Measurements from ENCODE around the gene TOX2.

DNA sequence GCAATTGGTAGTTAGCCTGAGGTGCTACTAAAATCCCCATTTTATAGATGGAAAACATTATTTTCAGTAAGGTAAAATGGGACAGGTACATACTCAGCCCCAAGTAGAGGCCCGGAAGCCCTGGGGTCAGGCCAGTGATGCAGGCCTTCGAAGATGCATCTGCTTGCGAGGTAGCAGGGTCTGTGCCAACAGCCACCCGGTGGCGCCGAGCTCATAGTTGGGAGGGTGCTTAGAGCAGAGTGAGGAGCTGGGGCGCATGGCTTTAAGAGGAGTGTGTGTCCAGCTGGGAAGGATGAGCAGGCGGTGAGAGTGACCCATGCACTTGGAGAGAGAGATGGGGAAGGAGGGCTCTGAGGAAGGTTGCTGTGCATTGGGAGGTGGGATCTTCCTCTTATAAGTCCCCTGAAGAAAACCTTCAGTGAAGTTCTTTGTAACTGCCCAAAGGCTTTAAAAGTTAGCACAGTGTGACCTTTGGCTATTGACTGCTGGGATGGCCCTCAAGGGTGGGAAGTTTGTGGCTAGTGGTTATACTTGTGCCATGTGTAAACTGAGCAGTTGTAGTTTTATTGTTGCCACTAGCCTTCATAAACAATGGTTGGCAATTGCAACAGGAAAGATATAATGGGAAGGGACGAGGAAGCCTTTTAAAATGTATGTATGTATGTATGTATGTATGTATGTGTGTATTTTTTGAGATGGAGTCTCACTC is 71.1 kb downstream of the TOX2 start:
- TF ChIP-seq GATA3 (IDR thresholded peaks at IDR 0.05; ENCODE audit: low read depth, low read length) (no peak), GATA2 (IDR thresholded peaks at IDR 0.05; ENCODE audit: low read depth, low read length) (no peak)
